ENCODE results near the gene PTPRZ1. TPM values are rescaled to one million over a fixed set of nuclear protein-coding genes. Genes with fewer than 3 reads are reported as not detected.

Gene PTPRZ1
- total RNA-seq, 3 donors from 2014 or later: 0.49 to 9.1 (median 0.67) TPM

- Histone ChIP-seq H3K4me3 (no peak overlapping the region), H3K36me3 (ENCODE audit: low read depth) (no peaks in the 10 kb centered on the region), H3K9me3 (no peaks in the 10 kb centered on the region), H3K4me1 (ENCODE audit: low read depth) (no peaks in the 10 kb centered on the region)
- ATAC-seq: no peak
- TF ChIP-seq CTCF (IDR thresholded peaks at IDR 0.05): no peak
- no peak for DNase-seq
- intact Hi-C loops (cut with DNase I, micrococcal nuclease): no loop called here
Observed at GRCh38 chr7:121913947-121914675, 41.1 kb downstream of the PTPRZ1 start.

DNA sequence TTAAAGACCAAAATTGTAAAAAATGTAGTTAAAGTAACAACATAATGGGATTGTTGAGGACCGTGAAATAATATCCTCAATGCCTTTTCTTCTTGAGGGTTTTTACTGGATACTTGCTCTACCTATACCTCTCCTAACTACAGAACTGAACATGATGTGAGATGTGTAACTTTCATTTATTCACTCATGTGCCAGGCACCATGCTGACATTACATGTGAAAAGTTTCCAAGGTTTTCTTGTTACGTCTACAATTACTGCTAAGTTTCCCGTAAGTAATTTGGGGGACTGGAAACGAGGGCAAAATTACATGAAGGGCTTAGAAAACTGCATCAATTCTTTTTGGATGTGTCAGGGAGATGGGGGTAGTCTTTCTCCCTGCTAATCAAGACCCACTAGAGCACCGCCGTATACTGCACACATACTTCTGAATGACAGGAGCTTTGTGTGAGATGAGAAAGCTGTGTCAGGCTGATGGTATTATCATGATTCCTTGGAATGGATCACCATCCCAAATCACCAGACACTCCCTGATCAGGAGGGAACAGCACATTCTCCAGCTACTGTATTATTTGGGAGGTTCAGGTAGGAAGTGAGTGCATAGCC lies 41.8 kb downstream of the PTPRZ1 start:
- ATAC-seq: no peak
- intact Hi-C loops (cut with DNase I, micrococcal nuclease): no loop called here

GRCh38 chr7:121916211-121916610 lies 43.2 kb downstream of the PTPRZ1 start:
- Histone ChIP-seq H3K9me3 (no peaks in the 10 kb centered on the region), H3K36me3 (ENCODE audit: low read depth) (no peaks in the 10 kb centered on the region), H3K4me1 (ENCODE audit: low read depth) (no peaks in the 10 kb centered on the region), H3K4me3 (no peak overlapping the region)
- intact Hi-C loops (cut with DNase I, micrococcal nuclease): no loop called here
- DNase-seq (no peak), ATAC-seq (no peak)
- no peak for TF ChIP-seq CTCF (IDR thresholded peaks at IDR 0.05)

More for the DNA sequence above, 41.8 kb downstream of the PTPRZ1 start:
- H3K9me3 ChIP-seq: no peaks in the 10 kb centered on the region
- no peak overlapping the region for H3K4me3 ChIP-seq
- H3K4me1 ChIP-seq (ENCODE audit: low read depth): no peaks in the 10 kb centered on the region
- no peak for TF ChIP-seq CTCF (IDR thresholded peaks at IDR 0.05)
- DNase-seq: no peak
- no peaks in the 10 kb centered on the region for H3K36me3 ChIP-seq (ENCODE audit: low read depth)

DNA sequence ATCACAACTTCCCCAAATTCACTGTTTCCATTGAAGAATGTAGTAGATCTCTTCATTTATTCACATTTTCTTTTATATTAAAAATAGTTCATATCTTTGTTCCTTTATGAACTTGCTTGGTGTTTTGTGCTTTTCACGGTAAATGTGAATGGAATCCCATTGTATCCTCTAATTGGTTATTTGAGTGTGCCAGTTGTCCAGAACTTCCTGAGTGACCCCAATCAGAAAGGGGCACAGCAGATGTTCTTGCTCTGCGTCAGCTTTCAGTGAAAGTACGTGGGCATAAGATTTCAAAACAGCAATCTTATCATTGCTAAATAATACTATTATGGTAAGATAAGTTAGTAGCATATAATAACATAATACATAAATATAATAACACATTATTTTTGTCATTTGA lies 47.0 kb downstream of the PTPRZ1 start:
- intact Hi-C loops (cut with DNase I, micrococcal nuclease): no loop called here
- DNase-seq (no peak), ATAC-seq (no peak)
- Histone ChIP-seq H3K9me3 (no peaks in the 10 kb centered on the region), H3K4me3 (no peak overlapping the region), H3K36me3 (ENCODE audit: low read depth) (no peaks in the 10 kb centered on the region), H3K4me1 (ENCODE audit: low read depth) (no peaks in the 10 kb centered on the region)
- no peak for TF ChIP-seq CTCF (IDR thresholded peaks at IDR 0.05)

DNA sequence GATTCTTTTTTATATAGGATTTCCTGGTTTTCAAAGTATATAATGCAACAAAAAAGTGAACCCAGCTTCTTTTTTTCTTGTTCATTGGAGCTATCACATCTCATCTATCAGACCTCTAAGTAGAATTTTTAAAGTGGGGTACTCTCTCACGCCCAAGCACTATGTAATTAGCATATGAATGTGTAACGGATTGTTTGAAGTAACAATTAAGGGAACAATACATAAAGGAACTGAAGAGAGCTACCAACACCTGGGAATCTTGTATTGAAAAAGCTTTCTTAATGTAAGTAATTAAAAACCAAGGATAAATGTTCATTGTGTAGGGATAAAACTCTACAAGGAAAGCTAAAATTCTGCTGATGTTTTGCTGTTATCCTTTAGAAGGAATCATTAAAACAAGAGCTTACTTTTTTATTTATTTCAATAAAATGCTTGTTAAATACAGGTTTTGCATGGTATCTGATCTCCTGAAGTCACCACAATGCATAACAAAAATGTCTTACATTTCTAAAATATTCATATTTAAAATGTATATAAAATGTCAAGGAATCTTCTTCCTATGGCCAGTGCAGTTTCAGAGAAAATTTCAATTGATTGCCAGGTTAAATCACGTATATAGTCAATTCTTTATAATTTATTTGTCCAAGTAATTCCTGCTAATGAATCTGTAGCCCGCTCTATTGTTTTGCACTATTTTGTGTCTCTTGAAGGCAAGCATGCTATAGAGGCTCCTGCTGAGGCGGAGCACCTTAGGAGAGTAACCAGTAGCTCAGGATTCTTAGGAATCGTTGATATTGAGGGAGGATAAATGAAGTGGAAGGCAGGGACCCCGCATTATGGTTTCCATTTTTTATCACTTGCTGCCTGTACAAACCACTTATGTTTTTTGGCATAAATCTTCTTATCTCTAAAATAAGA lies 51.6 kb downstream of the PTPRZ1 start:
- intact Hi-C loops (cut with DNase I, micrococcal nuclease): no loop called here
- ATAC-seq (no peak), DNase-seq (no peak)
- Histone ChIP-seq H3K4me1 (ENCODE audit: low read depth) (no peaks in the 10 kb centered on the region), H3K4me3 (no peak overlapping the region), H3K36me3 (ENCODE audit: low read depth) (no peaks in the 10 kb centered on the region), H3K9me3 (no peaks in the 10 kb centered on the region)
- no peak for TF ChIP-seq CTCF (IDR thresholded peaks at IDR 0.05)
